Measurements from ENCODE around the gene MOCOS.

MOCOS gene

DNA sequence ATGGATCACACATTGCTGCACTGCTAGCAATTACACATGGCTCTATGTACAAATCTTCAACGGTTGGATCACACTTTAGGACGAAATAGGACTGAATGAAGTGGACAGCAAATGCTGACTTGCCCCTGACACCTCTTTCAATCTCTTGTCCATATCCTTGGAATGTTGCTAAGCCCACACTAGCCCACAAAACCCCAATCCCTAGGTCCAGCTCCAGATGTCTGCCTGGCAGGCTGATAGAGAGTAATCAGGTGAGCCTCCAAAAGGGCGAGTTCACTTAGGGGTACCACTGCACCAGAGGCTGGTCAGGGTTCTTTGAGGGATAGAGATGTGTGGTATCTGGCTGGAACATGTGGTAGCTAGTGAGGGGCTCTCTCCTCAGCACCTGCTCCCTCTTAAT, 91.7 kb downstream of the MOCOS start:
- H3K9ac ChIP-seq (ENCODE audit: low read length in 5 of 5): no peak overlapping the region
- H3K4me1 ChIP-seq (ENCODE audit: control insufficient read depth in 5 of 5, insufficient read depth in 5 of 5, low read length in 5 of 5): no peaks in the 10 kb centered on the region
- H3K27ac ChIP-seq (ENCODE audit: low read depth, low read length): no peak overlapping the region
- H3K4me3 ChIP-seq (ENCODE audit: low read depth in 1 of 5, low read length in 5 of 5): no peak overlapping the region
- no peaks in the 10 kb centered on the region for H3K9me3 ChIP-seq (ENCODE audit: control insufficient read depth in 5 of 5, low read length in 5 of 5)
- peaks cover 0 to 10% (median 4%) of the 10 kb centered on the region in 5 donors for H3K27me3 ChIP-seq (ENCODE audit: control insufficient read depth in 5 of 5, insufficient read depth in 4 of 5, low read length in 5 of 5)
- H3K36me3 ChIP-seq (ENCODE audit: control insufficient read depth in 5 of 5, insufficient read depth in 5 of 5, low read length in 5 of 5): no peaks in the 10 kb centered on the region

DNA sequence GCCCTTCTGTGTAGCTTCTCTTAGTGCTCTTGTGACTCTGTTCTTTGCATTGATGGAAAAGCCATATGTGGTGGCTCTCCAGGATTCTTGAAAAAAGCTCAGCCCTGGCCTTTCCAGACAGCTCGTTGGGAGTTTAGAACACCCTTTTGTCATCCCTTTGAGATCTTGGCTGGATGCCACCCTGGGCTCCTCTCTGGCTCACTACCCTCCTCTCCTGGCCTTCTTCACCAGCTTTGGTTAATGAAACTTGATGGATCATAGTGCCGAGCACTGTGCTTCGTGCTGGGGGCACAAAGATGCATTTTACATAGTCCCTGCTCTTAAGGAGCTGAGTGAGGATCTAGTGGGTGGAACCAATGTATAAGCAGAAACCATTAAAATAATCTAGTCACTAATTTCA, 94.6 kb downstream of the MOCOS start:
- Histone ChIP-seq H3K36me3 (ENCODE audit: control insufficient read depth in 5 of 5, insufficient read depth in 5 of 5, low read length in 5 of 5) (no peaks in the 10 kb centered on the region), H3K9me3 (ENCODE audit: control insufficient read depth in 5 of 5, low read length in 5 of 5) (no peaks in the 10 kb centered on the region), H3K4me1 (ENCODE audit: control insufficient read depth in 5 of 5, insufficient read depth in 5 of 5, low read length in 5 of 5) (no peaks in the 10 kb centered on the region), H3K27me3 (ENCODE audit: control insufficient read depth in 5 of 5, insufficient read depth in 4 of 5, low read length in 5 of 5) (peaks cover 0 to 13% (median 5%) of the 10 kb centered on the region in 5 donors), H3K4me3 (ENCODE audit: low read depth in 1 of 5, low read length in 5 of 5) (no peak overlapping the region), H3K27ac (ENCODE audit: low read depth, low read length) (no peak overlapping the region), H3K9ac (ENCODE audit: low read length in 5 of 5) (no peak overlapping the region)

DNA sequence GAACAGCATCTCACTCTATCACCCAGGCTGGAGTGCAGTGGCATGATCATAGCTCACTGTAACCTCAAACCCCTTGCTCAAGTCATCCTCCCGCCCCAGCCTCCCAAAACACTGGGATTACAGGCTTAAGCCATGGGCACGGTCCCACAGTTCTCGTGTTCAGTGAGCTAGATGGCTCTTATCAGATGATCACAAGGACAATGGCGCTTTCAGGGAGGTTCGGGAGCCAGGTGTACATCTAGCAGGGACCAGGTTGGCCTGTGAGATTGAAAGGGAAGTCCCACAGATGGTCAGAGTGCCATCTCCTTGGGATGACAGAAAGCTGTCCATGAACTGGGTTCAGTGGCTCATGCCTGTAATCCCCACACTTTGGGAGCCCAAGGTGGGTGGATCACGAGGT, 96.2 kb downstream of the MOCOS start:
- Histone ChIP-seq H3K4me1 (ENCODE audit: control insufficient read depth in 5 of 5, insufficient read depth in 5 of 5, low read length in 5 of 5) (no peaks in the 10 kb centered on the region), H3K9me3 (ENCODE audit: control insufficient read depth in 5 of 5, low read length in 5 of 5) (peaks cover 0 to 2% (median 0%) of the 10 kb centered on the region in 5 donors), H3K27me3 (ENCODE audit: control insufficient read depth in 5 of 5, insufficient read depth in 4 of 5, low read length in 5 of 5) (peaks cover 0 to 13% (median 6%) of the 10 kb centered on the region in 5 donors), H3K4me3 (ENCODE audit: low read depth in 1 of 5, low read length in 5 of 5) (no peak overlapping the region), H3K9ac (ENCODE audit: low read length in 5 of 5) (no peak overlapping the region), H3K27ac (ENCODE audit: low read depth, low read length) (no peak overlapping the region), H3K36me3 (ENCODE audit: control insufficient read depth in 5 of 5, insufficient read depth in 5 of 5, low read length in 5 of 5) (no peaks in the 10 kb centered on the region)

DNA sequence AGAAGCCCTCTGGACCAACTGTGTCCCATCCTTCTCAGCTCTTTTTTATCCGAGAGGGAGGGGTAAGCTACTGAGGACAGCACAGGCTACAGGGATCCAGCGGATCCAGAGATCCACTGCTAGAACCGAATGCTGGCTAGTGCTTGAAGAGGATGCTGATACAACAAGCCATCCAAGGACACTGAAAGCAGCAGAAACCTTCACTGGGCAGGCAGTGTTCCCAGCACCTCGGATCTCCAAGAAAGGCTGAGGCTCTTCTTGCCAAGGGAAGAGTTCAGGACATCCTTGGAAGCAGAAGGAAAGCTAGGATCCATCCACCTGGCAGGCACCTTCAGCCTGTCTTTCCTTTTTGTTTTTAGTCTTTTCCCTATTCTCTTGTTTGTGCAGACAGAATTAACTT, 97.0 kb downstream of the MOCOS start:
- Histone ChIP-seq H3K27me3 (ENCODE audit: control insufficient read depth in 5 of 5, insufficient read depth in 4 of 5, low read length in 5 of 5) (peaks cover 0 to 13% (median 4%) of the 10 kb centered on the region in 5 donors), H3K9me3 (ENCODE audit: control insufficient read depth in 5 of 5, low read length in 5 of 5) (peaks cover 0 to 10% (median 4%) of the 10 kb centered on the region in 5 donors), H3K36me3 (ENCODE audit: control insufficient read depth in 5 of 5, insufficient read depth in 5 of 5, low read length in 5 of 5) (no peaks in the 10 kb centered on the region), H3K9ac (ENCODE audit: low read length in 5 of 5) (no peak overlapping the region), H3K4me1 (ENCODE audit: control insufficient read depth in 5 of 5, insufficient read depth in 5 of 5, low read length in 5 of 5) (no peaks in the 10 kb centered on the region), H3K27ac (ENCODE audit: low read depth, low read length) (no peak overlapping the region), H3K4me3 (ENCODE audit: low read depth in 1 of 5, low read length in 5 of 5) (no peak overlapping the region)

DNA sequence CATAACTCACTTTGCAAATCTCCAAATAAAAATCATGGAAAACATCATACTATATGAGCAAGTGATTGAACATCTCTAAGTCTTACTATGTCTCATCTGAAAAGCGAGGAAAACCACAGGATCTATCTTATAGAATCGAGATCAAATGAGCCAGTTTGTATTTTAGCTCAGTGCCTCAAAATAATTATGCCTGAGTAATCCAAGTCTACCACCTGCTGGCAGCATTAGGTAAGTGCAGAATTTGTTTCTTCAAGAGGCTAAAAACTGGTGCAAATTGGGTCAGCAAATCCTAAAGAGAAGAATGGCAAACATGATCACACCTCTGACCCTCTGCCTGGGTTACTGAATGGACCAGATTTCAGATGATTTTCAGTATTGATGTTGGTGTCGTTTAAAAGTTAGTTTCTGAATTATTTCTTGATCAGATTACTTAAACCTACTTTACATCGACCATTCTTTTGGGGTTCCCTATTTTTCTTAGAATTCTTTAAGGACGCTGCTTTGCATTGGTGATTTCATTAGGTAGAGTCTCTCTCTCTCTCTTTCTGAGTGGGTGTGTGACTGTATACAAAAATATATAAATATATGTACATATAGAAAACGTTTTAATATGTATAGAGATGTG, 97.5 kb downstream of the MOCOS start:
- Histone ChIP-seq H3K27ac (ENCODE audit: low read depth, low read length) (no peak overlapping the region), H3K4me1 (ENCODE audit: control insufficient read depth in 5 of 5, insufficient read depth in 5 of 5, low read length in 5 of 5) (no peaks in the 10 kb centered on the region), H3K36me3 (ENCODE audit: control insufficient read depth in 5 of 5, insufficient read depth in 5 of 5, low read length in 5 of 5) (no peaks in the 10 kb centered on the region), H3K9me3 (ENCODE audit: control insufficient read depth in 5 of 5, low read length in 5 of 5) (peaks cover 0 to 15% (median 7%) of the 10 kb centered on the region in 5 donors), H3K27me3 (ENCODE audit: control insufficient read depth in 5 of 5, insufficient read depth in 4 of 5, low read length in 5 of 5) (peaks cover 0 to 13% (median 4%) of the 10 kb centered on the region in 5 donors), H3K9ac (ENCODE audit: low read length in 5 of 5) (no peak overlapping the region), H3K4me3 (ENCODE audit: low read depth in 1 of 5, low read length in 5 of 5) (no peak overlapping the region)

DNA sequence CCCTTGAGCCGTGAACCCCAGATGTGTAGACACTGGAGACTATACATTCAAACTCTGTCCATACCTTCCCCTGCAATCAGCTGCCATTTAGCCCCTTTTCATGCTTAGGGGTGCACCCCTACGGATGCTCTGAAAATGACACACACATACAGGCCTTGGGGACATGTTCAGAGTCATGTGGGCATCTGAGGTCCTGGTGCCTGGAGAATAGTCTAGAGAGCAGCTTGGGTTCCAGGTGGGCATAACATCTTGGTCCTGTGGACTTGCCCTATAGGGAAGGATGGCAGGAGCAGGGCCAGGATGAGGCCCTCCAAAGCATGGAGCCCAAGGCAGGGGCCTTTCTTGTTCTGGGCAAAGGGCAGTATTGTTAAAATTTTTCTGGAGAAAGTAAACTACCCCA, 100.4 kb downstream of the MOCOS start:
- Histone ChIP-seq H3K9me3 (ENCODE audit: control insufficient read depth in 5 of 5, low read length in 5 of 5) (peaks cover 0 to 15% (median 7%) of the 10 kb centered on the region in 5 donors), H3K4me3 (ENCODE audit: low read depth in 1 of 5, low read length in 5 of 5) (no peak overlapping the region), H3K27ac (ENCODE audit: low read depth, low read length) (no peak overlapping the region), H3K4me1 (ENCODE audit: control insufficient read depth in 5 of 5, insufficient read depth in 5 of 5, low read length in 5 of 5) (no peaks in the 10 kb centered on the region), H3K27me3 (ENCODE audit: control insufficient read depth in 5 of 5, insufficient read depth in 4 of 5, low read length in 5 of 5) (peaks cover 0 to 9% (median 4%) of the 10 kb centered on the region in 5 donors), H3K9ac (ENCODE audit: low read length in 5 of 5) (no peak overlapping the region), H3K36me3 (ENCODE audit: control insufficient read depth in 5 of 5, insufficient read depth in 5 of 5, low read length in 5 of 5) (no peaks in the 10 kb centered on the region)

DNA sequence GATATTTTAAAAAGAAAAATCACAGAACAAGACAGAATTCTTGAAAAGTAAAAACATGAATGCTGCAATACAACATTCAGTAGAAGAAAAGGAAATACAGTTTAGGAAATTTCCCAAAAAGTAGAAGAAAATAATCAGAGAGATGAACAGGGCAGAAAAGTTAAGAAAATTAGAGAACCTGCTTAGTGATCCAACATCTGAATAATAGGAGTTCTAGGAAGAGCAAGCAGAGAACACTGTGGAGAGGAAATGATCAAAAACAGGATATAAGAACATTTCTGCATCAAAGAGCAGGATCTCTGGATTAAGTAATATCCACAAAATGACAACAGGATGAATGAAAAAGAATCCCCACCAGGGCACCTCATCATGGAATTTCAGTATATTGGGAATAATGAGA, 101.4 kb downstream of the MOCOS start:
- Histone ChIP-seq H3K4me3 (ENCODE audit: low read depth in 1 of 5, low read length in 5 of 5) (no peak overlapping the region), H3K9ac (ENCODE audit: low read length in 5 of 5) (no peak overlapping the region), H3K4me1 (ENCODE audit: control insufficient read depth in 5 of 5, insufficient read depth in 5 of 5, low read length in 5 of 5) (no peaks in the 10 kb centered on the region), H3K36me3 (ENCODE audit: control insufficient read depth in 5 of 5, insufficient read depth in 5 of 5, low read length in 5 of 5) (no peaks in the 10 kb centered on the region), H3K27me3 (ENCODE audit: control insufficient read depth in 5 of 5, insufficient read depth in 4 of 5, low read length in 5 of 5) (peaks cover 0 to 9% (median 4%) of the 10 kb centered on the region in 5 donors), H3K9me3 (ENCODE audit: control insufficient read depth in 5 of 5, low read length in 5 of 5) (peaks cover 0 to 17% (median 7%) of the 10 kb centered on the region in 5 donors), H3K27ac (ENCODE audit: low read depth, low read length) (no peak overlapping the region)

DNA sequence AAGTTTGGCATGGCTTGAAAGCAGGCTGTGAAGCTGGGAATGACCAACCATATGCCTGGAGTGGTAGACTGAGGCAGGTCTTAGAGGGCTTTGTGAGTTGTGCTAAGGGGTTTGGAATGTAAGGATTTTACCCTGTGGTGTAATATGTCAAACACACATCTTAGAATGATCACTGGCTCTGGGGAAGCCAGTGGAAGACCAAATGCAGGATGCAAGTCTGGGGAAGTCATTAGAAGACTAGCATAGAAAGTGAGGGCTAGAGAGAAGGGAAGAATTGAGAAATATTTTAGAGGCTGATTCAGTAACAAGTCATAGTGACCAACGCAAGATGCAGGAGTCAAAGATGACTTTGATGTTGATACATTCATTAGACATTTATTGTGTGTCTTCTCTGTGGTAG, 106.7 kb downstream of the MOCOS start:
- H3K27ac ChIP-seq (ENCODE audit: low read depth, low read length): no peak overlapping the region
- H3K36me3 ChIP-seq (ENCODE audit: control insufficient read depth in 5 of 5, insufficient read depth in 5 of 5, low read length in 5 of 5): no peaks in the 10 kb centered on the region
- peaks cover 0 to 6% (median 1%) of the 10 kb centered on the region in 5 donors for H3K27me3 ChIP-seq (ENCODE audit: control insufficient read depth in 5 of 5, insufficient read depth in 4 of 5, low read length in 5 of 5)
- no peak overlapping the region for H3K4me3 ChIP-seq (ENCODE audit: low read depth in 1 of 5, low read length in 5 of 5)
- H3K9me3 ChIP-seq (ENCODE audit: control insufficient read depth in 5 of 5, low read length in 5 of 5): peaks cover 0 to 10% (median 1%) of the 10 kb centered on the region in 5 donors
- H3K4me1 ChIP-seq (ENCODE audit: control insufficient read depth in 5 of 5, insufficient read depth in 5 of 5, low read length in 5 of 5): peaks cover 0 to 17% (median 16%) of the 10 kb centered on the region in 5 donors
- H3K9ac ChIP-seq (ENCODE audit: low read length in 5 of 5): no peak overlapping the region

DNA sequence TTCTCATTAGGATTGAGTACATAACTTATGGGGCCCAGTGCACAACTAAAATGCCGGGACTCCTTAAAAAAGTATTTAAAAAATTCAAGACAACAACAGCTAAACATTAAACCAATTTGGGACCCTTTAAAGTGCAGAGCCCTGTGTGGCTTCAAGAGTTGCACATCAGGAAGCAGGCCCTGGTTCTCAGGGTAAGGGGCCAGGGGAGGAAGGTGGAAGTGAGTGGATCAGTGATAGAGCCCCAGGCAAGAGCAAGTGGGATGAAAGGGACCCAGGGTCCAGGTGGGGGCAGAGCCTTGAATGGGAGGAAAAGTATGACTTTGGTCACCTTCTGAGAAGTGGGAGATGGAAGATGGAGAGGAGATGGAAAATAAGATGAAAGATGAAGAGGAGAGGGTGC, 107.9 kb downstream of the MOCOS start:
- Histone ChIP-seq H3K36me3 (ENCODE audit: control insufficient read depth in 5 of 5, insufficient read depth in 5 of 5, low read length in 5 of 5) (no peaks in the 10 kb centered on the region), H3K4me1 (ENCODE audit: control insufficient read depth in 5 of 5, insufficient read depth in 5 of 5, low read length in 5 of 5) (peaks cover 0 to 17% (median 16%) of the 10 kb centered on the region in 5 donors), H3K9me3 (ENCODE audit: control insufficient read depth in 5 of 5, low read length in 5 of 5) (peaks cover 0 to 2% (median 0%) of the 10 kb centered on the region in 5 donors), H3K9ac (ENCODE audit: low read length in 5 of 5) (no peak overlapping the region), H3K27me3 (ENCODE audit: control insufficient read depth in 5 of 5, insufficient read depth in 4 of 5, low read length in 5 of 5) (peaks cover 2 to 16% (median 3%) of the 10 kb centered on the region in 5 donors), H3K27ac (ENCODE audit: low read depth, low read length) (no peak overlapping the region), H3K4me3 (ENCODE audit: low read depth in 1 of 5, low read length in 5 of 5) (no peak overlapping the region)

DNA sequence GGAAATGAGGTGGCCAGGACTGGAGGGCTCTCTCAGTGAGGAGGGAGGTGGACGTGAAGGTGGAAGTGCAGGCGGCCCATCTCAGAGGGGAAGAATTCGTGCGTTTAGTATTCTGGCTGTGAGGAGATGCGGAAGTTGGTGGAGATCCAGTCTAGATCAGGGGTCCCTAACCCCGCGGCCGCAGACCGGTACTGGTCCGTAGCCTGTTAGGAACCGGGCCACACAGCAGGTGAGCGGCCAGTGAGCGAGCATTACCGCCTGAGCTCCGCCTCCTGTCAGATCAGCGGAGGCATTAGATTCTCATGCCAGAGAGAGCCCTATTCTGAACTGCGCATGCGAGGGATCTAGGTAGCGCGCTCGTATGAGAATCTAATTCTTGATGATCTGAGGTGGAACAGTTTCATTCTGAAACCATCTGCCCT, 108.6 kb downstream of the MOCOS start:
- Histone ChIP-seq H3K9me3 (ENCODE audit: control insufficient read depth in 5 of 5, low read length in 5 of 5) (peaks cover 0 to 2% (median 0%) of the 10 kb centered on the region in 5 donors), H3K9ac (ENCODE audit: low read length in 5 of 5) (no peak overlapping the region), H3K27ac (ENCODE audit: low read depth, low read length) (no peak overlapping the region), H3K4me1 (ENCODE audit: control insufficient read depth in 5 of 5, insufficient read depth in 5 of 5, low read length in 5 of 5) (peaks cover 0 to 17% (median 16%) of the 10 kb centered on the region in 5 donors), H3K27me3 (ENCODE audit: control insufficient read depth in 5 of 5, insufficient read depth in 4 of 5, low read length in 5 of 5) (peaks cover 2 to 16% (median 6%) of the 10 kb centered on the region in 5 donors), H3K4me3 (ENCODE audit: low read depth in 1 of 5, low read length in 5 of 5) (no peak overlapping the region), H3K36me3 (ENCODE audit: control insufficient read depth in 5 of 5, insufficient read depth in 5 of 5, low read length in 5 of 5) (no peaks in the 10 kb centered on the region)

All from subcutaneous abdominal adipose tissue (tissue), 5 donors.